ENCODE results near the gene CYBC1. TPM values are rescaled to one million over a fixed set of nuclear protein-coding genes. Genes with fewer than 3 reads are reported as not detected.

CYBC1 gene
- total RNA-seq, 1 experiment from 2014 or later, result 95.4 TPM

DNA sequence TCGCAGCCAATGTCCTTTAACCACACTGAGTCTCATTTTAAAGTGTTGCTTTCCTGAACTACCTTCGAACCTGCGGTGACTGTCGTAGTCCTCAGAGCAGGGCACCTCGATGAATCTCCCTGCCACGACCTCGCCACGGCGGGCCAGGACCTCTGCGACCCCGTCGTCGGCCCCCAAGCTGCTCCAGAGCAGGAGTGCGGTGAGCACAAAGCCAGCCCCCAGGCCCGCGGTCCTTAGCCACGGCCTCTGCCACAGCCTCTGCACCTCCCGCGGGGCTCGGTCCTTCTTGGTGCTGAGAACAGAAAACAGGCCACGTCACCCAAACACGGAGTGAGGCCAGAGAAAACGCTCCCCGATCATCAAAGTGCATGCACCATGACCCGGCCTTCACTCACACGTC lies 35.2 kb downstream of the CYBC1 start:
- ChIA-PET CTCF (interaction anchor here (0.7 kb wide), 1 partner anchor 115 kb away, joined by 3 read pairs; no protein-coding TSS in a partner anchor), POLR2A (interaction anchor here (0.7 kb wide), 1 partner anchor 11 kb away, joined by 3 read pairs; no protein-coding TSS in a partner anchor)
- intact Hi-C loops (cut with micrococcal nuclease), result loop anchor here (2.0 to 10.0 kb wide), 3 partner anchors 115 to 381 kb away; partner anchors contain the start of genes DCXR and RAC3

More for the DNA sequence above, 35.2 kb downstream of the CYBC1 start:
- H3K4me3 ChIP-seq (replicated peaks in 1 of 2; ENCODE audit: low read depth in 1 of 2, low read length in 2 of 2), result no peak overlapping the region
- no peak for TF ChIP-seq EGR1 (IDR thresholded peaks at IDR 0.05; ENCODE audit: low read depth)
- TF ChIP-seq, protein P1, sequence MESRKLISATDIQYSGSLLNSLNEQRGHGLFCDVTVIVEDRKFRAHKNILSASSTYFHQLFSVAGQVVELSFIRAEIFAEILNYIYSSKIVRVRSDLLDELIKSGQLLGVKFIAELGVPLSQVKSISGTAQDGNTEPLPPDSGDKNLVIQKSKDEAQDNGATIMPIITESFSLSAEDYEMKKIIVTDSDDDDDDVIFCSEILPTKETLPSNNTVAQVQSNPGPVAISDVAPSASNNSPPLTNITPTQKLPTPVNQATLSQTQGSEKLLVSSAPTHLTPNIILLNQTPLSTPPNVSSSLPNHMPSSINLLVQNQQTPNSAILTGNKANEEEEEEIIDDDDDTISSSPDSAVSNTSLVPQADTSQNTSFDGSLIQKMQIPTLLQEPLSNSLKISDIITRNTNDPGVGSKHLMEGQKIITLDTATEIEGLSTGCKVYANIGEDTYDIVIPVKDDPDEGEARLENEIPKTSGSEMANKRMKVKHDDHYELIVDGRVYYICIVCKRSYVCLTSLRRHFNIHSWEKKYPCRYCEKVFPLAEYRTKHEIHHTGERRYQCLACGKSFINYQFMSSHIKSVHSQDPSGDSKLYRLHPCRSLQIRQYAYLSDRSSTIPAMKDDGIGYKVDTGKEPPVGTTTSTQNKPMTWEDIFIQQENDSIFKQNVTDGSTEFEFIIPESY (IDR thresholded peaks at IDR 0.05; ENCODE audit: extremely low read depth, insufficient replicate concordance, low read length), result no peak
- TF ChIP-seq, protein P2, sequence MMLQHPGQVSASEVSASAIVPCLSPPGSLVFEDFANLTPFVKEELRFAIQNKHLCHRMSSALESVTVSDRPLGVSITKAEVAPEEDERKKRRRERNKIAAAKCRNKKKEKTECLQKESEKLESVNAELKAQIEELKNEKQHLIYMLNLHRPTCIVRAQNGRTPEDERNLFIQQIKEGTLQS (IDR thresholded peaks at IDR 0.05), result no peak
- no peak for TF ChIP-seq SRF (IDR thresholded peaks at IDR 0.05; ENCODE audit: low read depth)
- TF ChIP-seq ZNF274 (IDR thresholded peaks at IDR 0.05; ENCODE audit: low read depth, low read length), result no peak
- no peak for TF ChIP-seq SP1 (IDR thresholded peaks at IDR 0.05; ENCODE audit: low read depth)
- TF ChIP-seq CBX3 (IDR thresholded peaks at IDR 0.05; ENCODE audit: low read depth), result no peak
- TF ChIP-seq ZFX (IDR thresholded peaks at IDR 0.05), result no peak
- TF ChIP-seq SIN3A (IDR thresholded peaks at IDR 0.05; ENCODE audit: low read depth), result no peak
- no peak for TF ChIP-seq TCF7L2 (IDR thresholded peaks at IDR 0.05; ENCODE audit: borderline replicate concordance, extremely low read depth, insufficient read depth, insufficient read length)
- no peak for TF ChIP-seq POLR2AphosphoS5 (IDR thresholded peaks at IDR 0.05; ENCODE audit: low read depth, low read length)
- no peak for TF ChIP-seq ELF1 (IDR thresholded peaks at IDR 0.05; ENCODE audit: borderline replicate concordance, low read depth)
- TF ChIP-seq, protein P3, sequence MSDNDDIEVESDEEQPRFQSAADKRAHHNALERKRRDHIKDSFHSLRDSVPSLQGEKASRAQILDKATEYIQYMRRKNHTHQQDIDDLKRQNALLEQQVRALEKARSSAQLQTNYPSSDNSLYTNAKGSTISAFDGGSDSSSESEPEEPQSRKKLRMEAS (IDR thresholded peaks at IDR 0.05), result no peak
- no peak for TF ChIP-seq EZH2phosphoT487 (IDR thresholded peaks at IDR 0.05; ENCODE audit: borderline replicate concordance)
- no peak for TF ChIP-seq POLR2A (IDR thresholded peaks at IDR 0.05; ENCODE audit: borderline replicate concordance, extremely low read depth, insufficient read depth, insufficient read length)
- no peak for TF ChIP-seq FOSL1 (IDR thresholded peaks at IDR 0.05; ENCODE audit: low read depth)
- no peak for TF ChIP-seq CEBPB (IDR thresholded peaks at IDR 0.05; ENCODE audit: low read depth)
- no peak for TF ChIP-seq EZH2 (IDR thresholded peaks at IDR 0.05)
- TF ChIP-seq, protein P4, sequence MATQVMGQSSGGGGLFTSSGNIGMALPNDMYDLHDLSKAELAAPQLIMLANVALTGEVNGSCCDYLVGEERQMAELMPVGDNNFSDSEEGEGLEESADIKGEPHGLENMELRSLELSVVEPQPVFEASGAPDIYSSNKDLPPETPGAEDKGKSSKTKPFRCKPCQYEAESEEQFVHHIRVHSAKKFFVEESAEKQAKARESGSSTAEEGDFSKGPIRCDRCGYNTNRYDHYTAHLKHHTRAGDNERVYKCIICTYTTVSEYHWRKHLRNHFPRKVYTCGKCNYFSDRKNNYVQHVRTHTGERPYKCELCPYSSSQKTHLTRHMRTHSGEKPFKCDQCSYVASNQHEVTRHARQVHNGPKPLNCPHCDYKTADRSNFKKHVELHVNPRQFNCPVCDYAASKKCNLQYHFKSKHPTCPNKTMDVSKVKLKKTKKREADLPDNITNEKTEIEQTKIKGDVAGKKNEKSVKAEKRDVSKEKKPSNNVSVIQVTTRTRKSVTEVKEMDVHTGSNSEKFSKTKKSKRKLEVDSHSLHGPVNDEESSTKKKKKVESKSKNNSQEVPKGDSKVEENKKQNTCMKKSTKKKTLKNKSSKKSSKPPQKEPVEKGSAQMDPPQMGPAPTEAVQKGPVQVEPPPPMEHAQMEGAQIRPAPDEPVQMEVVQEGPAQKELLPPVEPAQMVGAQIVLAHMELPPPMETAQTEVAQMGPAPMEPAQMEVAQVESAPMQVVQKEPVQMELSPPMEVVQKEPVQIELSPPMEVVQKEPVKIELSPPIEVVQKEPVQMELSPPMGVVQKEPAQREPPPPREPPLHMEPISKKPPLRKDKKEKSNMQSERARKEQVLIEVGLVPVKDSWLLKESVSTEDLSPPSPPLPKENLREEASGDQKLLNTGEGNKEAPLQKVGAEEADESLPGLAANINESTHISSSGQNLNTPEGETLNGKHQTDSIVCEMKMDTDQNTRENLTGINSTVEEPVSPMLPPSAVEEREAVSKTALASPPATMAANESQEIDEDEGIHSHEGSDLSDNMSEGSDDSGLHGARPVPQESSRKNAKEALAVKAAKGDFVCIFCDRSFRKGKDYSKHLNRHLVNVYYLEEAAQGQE (IDR thresholded peaks at IDR 0.05; ENCODE audit: low read depth), result no peak
- H4K20me1 ChIP-seq (ENCODE audit: insufficient read depth), result peaks cover 6% of the 10 kb centered on the region; the same call in 1 of the 2 replicates
- H3K4me2 ChIP-seq (ENCODE audit: low read length), result no peak overlapping the region
- no peaks in the 10 kb centered on the region for H3K9me2 ChIP-seq (ENCODE audit: insufficient read depth)
- DNase-seq (ENCODE audit: low read depth, low spot score) (no peak), ATAC-seq (no peak)
- RAD21 ChIA-PET (ENCODE audit: low non-redundant PET in 1 of 2, low total read pairs in 2 of 2, uncharacterized antibody in 2 of 2, unreplicated experiment in 2 of 2), result interaction anchor here in 1 of 2 experiments (0.5 to 0.7 kb wide), 2 partner anchors 42 to 200 kb away, joined by 3 to 7 read pairs; no protein-coding TSS in a partner anchor
- H3K9me3 ChIP-seq (ENCODE audit: control insufficient read depth in 1 of 2, insufficient read depth in 1 of 2, low read depth in 1 of 2, low read length in 2 of 2), result no peaks in the 10 kb centered on the region
- H3K79me2 ChIP-seq (ENCODE audit: insufficient read depth, low read length), result no peaks in the 10 kb centered on the region; the same call in 1 of the 2 replicates
- peaks cover 0 to 3% of the 10 kb centered on the region in 2 experiments; a peak in 1 of 4 replicates for H3K36me3 ChIP-seq (ENCODE audit: control insufficient read depth in 1 of 2, insufficient read depth in 2 of 2, low read length in 2 of 2)
- no peaks in the 10 kb centered on the region for H3K27me3 ChIP-seq (ENCODE audit: insufficient read depth, low read length)
- no TSS peak for BruUV-seq (replicated peaks)
- no peak overlapping the region for H2AFZ ChIP-seq (ENCODE audit: low read depth, low read length, poor library complexity, severe bottlenecking)
- peaks cover 7 to 23% of the 10 kb centered on the region in 2 experiments for H3K4me1 ChIP-seq (ENCODE audit: control insufficient read depth in 1 of 2, insufficient read depth in 2 of 2, low read length in 2 of 2)
- no peak overlapping the region for H3K9ac ChIP-seq (ENCODE audit: low read length)
- H3K27ac ChIP-seq (ENCODE audit: low read depth, low read length), result no peak overlapping the region

All from HCT116 (cell line).